Right ventricle myocardium inferior (tissue), 1 donor: ENCODE data around the gene COL6A1. TPM values are rescaled to one million over a fixed set of nuclear protein-coding genes. Genes with fewer than 3 reads are reported as not detected.
"Not testable (repeated sequence)": the region's sequence is repeated elsewhere in the genome, so short reads cannot be mapped to it uniquely, and the experiment has no call there.

Experiments
- ATAC-seq: fragments of 200-7000 bp; cut with Tn5 transposase; one replicate; pipeline ENCODE4 v1.9.1; 2020; ENCODE audit warnings: mild to moderate bottlenecking, moderate library complexity
- DNase-seq: peaks from one replicate; pipeline ENCODE4 v3.0.0; 2021; ENCODE audit errors: missing footprints
- intact Hi-C: fragments of 100-400 bp; cut with DNase I; formaldehyde crosslinking; loops from one replicate; pipeline ENCODE4 v1.11.0; 2022
- total RNA-seq: library from RNA; stranded (reverse); fragmentation: NEBNext Ultra II Directional; extraction: Animal tissue kit (Norgen Biotek cat#: 25700); gene quantifications from one replicate; pipeline ENCODE4 v1.2.1, GENCODE V29; 2021
- donor health status: DM: no; HTN: yes; CAD: no; lungs with severe emphysema.

COL6A1 gene
- total RNA-seq, 1 donor from 2014 or later: 228 TPM

DNA sequence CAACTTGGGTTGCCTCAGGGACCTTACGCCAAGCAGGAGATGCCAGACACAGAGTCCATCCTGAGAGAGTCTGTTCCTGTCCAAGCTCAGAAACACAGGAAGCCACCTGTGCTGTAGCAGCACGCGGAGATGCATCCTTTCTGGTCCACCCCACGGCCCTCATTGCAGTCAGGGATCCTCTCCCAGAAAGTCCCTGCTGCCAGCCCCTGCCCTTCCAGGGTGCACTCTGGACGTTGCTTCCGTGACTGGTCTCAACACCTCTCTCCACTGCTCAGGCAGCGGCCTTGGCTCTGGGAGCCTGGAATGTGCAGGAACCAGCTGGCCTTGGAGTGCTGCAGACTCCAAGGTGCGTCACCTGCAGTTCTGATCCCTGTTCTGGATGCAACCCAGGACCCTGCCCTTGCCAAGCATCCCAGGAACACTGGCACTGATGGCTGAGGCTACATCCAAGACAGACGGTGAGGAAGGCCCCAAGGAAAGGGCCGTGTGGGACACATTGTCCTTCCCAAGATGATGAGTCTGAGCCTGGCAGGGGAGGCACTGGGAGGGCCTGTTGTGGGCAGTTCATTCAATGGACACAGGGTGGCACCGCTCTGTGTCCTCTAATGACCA lies 21.7 kb upstream of the COL6A1 start:
- peak; percentile 44 for DNase-seq
- intact Hi-C loops: no loop called here
- ATAC-seq: no peak

DNA sequence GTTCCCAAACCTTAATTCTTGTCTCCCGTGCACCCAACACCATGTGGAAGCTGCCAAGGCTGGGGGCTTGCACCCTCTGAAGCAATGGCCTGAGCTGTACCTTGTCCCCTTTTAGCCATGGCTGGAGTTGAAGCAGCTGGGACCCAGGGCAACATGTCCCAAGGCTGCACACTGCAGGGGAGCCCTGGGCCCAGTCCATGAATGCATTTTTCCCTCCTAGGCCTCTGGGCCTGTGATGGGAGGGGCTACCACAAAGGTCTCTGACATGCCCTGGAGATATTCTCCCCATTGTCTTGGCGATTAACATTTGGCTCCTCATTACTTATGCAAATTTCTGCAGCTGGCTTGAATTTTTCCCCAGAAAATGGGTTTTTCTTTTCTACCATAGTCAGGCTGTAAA lies 20.2 kb upstream of the COL6A1 start:
- intact Hi-C loops, DNase-seq, ATAC-seq: not testable (repeated sequence)

DNA sequence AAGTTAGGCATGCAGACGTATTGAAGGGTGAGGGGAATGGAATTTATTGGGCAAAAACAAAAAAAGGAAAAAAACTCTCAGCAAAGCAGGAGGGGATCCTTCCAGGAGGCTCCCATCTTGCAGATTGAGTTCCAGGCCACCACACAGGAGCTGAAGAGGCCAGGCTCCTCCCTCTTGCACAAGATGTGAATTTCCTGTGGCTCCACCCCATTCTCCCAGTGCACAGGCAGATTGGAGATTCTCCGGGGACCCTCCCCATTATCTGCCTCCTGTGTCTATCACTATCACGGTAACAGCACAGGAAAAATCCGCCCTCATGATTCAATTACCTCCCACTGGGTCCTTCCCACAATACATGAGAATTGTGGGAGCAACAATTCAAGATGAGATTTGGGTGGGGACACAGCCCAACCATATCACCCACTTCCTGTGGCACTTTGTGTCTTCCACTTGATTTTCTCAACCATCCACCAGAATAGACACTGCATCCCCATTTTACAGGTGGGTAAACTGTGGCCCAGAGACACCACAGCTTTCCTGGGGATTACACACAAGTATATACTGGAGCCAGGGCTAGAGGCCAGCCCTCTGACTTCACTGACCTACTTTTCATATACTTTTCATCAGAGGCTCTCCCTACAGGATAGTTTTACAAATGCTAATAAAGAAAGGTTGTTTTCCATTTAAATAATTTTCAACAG lies 18.9 kb upstream of the COL6A1 start:
- ATAC-seq (peak; percentile 56), DNase-seq (peak; percentile 41)
- intact Hi-C loops: no loop called here

DNA sequence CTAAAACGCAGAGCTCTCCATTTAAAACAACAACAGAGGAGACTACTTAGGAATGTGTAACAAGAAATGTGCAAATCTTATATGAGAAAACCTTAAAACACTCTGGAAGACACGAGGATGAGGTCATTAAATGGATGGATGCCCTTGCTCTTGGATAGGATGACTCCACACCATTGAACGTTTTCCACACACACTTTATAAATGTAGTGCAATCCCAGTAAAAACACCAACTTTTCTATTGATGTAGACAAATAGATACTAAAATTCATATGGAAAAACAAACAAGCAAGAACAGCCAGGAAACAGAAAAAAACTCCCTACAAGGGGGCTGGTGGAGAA lies 18.4 kb upstream of the COL6A1 start:
- peak; percentile 45 for ATAC-seq
- no peak for DNase-seq

DNA sequence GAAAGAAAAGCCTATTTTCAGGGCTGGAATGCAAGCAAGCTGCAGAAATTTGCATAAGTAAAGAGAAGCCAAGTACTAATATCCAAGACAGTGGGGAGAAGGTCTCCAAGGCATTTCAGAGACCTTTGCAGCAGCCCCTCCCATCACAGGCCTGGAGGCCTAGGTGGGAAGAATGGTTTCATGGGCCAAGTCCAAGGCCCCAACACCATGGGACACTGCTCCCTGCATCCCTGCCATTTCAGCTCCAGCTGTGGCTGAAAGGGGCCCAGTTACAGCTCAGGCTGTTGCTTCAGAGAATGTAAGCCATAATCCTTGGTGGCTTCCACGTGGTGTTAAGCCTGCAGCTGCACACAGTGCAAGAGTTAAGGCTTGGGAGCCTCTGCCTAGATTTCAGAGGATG lies 16.9 kb upstream of the COL6A1 start:
- DNase-seq (no peak), ATAC-seq (no peak)
- intact Hi-C loops: no loop called here

More for the DNA sequence above, 18.4 kb upstream of the COL6A1 start:
- intact Hi-C loops: no loop called here

DNA sequence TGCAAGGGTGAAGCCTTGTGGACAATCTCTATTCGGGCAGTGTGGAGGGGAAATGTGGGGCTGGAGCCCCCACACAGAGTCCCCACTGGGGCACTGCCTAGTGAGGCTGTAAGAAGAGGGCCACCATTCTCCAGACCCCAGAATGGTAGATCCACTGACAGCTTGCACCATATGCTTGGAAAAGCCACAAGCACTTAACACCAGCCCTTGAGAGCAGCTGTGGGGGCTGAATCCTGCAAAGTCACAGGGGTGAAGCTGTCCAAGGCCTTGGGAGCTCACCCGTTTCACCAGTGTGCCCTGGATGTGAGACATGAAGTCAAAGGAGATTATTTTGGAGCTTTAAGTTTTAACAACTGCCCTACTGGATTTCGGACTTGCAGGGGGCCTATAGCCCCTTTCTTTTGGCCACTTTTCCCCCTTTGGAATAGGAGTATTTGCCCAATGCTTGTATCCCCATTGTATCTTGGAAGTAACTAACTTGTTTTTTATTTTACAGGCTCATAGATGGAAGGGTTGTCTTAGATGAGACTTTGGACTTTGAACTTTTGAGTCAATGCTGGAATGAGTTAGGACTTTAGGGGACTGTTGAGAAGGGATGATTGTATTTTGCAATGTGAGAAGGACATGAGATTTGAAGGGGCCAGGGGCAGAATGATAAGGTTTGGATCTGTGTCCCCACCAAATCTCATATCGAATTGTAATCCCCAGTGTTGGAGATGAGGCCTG lies 16.3 kb upstream of the COL6A1 start:
- DNase-seq (no peak), ATAC-seq (no peak)
- intact Hi-C loops: no loop called here

DNA sequence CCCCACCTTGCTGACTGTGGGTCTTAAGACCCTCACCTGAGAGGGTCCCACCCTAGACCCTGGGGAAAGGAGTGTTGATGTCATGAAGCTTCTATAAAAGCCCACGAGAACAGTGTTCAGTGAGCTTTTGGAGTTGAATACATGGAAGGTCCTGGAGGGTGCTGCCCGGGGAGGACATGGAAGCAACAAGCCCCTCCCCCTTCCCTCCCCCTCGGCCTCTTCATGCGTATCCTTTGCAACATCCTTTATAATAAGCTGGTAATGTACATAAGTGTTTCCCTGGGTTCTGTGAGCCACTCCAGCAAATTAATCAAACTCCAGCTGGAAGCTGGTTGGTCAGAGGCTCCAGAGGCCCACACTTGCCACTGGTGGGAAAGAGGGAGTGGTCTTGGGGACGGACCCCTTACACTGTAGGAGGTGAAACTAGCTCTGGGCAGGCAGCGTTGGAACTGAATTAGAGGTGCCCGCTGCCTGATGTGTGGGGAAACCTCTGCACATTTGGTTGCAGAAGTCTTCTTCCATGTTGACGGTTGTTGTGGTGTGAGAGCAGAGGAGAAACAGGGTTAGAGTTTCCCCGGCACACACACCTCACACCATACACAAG lies 14.7 kb upstream of the COL6A1 start:
- ATAC-seq: no peak
- intact Hi-C loops: no loop called here
- no peak for DNase-seq

DNA sequence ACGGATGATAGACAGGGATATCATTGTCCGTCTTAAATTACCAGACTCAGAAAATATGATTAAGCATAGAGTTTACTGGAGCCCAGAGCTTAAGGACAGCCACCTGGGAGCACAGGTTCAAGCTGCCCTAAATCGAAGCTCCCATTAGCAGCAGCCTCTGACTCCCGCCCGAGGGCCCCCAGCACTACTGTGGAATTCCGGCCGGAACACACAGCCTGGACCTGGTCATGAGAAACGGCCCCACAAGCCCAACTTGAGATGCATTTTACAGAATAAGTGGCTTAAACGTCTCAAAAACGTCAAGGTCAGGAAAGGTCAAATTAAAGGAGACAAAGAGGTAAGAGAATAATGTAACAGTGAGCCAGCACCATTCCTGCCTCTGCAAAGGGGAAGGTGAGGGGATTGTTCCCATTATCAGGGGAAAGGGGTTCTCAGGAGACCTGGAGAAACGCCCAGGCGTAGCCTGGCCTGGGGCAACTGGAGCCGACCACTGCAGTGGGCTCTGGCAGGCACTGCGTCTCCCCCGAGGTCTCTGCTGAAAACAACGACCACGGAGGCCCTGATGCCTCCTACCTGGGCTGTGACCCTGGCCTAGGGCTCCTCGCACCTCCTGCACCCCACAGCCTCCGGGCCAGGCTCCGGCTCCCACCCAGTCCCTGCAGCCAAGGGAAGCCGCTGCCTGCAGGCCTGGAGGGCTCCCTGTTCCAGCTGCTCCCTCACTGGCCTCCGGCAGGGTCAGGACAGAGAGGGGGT lies 11.5 kb upstream of the COL6A1 start:
- intact Hi-C loops: loop anchor here (5.0 to 10.0 kb wide), 5 partner anchors 57 to 315 kb away; partner anchors contain the start of genes LSS, MCM3AP and YBEY
- ATAC-seq (no peak), DNase-seq (no peak)

DNA sequence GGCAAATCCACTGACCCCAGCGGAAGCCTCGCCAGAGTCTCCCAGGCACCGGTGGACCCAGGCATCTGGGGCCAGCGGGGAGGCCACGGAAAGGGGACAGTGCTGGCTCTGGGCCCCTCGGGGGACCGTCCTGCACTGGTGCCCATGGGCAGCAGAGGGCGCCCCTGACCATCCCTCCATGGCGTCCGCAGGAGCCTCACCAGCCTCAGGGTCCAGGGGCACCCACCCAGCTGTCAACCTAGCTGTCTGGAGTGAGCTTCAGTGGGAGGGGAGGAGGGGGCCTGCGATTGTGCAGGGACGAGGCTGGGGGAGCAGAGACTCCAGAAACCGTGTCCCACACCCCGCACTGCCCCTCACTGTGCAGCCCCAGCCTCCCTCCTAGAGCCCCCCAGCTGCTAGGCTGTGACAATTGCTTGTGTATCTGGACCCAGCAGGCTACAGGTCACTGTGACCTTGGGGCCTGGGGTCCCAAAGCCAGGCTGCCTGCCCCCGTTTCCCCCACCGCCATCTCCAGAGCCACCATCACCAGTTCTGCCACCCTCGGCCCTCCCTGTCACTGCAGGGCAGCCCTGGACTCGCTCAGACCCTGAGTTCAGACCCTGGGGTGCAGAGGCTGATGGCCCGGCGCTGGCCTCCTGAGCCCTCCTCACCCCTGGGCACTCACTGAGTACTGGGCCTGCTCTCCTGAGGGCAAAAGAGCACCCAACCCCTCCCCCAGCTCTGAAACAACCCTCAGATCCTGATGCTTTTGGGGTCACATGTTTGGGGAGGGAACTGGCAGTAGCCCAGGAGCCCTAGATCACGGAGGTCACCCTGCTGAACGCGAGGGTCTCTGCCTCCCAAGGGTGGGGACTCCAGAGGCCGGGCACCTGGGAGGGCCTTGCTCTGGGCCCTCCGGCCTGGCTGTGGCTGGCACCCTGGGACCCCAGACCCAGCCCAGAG lies 10.6 kb upstream of the COL6A1 start:
- intact Hi-C loops: loop anchor here (5.0 to 10.0 kb wide), 5 partner anchors 56 to 314 kb away; partner anchors contain the start of genes LSS, MCM3AP and YBEY
- ATAC-seq (peak; percentile 49), DNase-seq (peak; percentile 84)

DNA sequence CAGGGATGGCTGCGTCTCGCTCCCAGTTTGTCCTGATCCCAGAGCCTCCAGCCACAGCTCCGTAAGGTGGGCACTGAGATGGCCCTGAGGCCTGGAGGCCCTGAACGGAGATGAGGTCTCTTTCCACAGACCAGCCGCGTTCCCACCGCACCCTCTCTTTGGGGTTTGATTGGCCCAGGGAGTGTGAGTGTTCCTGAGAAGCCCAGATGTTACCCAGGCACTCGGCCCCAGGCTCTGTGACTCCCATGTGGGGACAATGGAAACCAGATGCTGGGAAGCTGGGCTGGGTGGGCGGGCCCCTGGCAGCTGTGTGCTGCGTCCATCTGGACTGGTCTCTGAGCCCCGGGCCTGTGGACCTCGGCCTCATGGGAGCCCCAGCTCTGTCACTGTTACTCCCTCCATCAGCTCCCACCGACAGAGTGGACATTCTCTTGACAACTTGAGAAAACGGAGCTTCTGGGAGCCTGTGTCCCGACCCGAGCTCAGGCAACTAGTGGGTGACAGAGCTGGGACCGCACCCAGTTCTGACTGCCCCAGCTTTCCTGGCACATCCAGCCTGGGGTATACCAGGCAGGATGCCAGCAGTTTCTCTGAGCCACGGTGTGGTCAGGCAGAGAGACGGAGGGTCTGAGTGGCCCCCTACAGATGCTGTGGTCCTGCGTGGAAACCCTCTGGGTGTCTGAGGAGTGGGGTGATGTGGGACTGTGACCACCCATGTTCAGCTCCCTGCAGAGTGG lies 9.8 kb upstream of the COL6A1 start:
- DNase-seq: peak; percentile 87
- intact Hi-C loops: loop anchor here (5.0 to 10.0 kb wide), 5 partner anchors 56 to 313 kb away; partner anchors contain the start of genes LSS, MCM3AP and YBEY

DNA sequence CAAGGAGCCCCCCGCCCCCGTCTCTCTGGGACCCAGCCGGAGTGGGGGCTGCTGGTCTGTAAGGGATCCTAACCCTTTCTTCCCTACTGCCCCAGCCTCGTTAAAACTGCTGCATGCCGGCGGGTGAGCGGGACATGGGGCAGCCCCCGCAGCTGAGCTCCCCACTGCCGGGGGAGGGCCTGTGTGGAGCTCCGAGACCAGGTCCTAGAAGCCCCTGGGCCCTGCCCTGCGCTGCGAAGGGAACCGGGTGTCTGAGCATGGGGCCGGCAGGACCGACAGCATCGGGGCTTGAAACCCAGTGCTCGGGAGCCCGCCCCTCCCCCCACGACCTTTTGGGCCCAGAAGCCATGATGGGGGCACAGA lies 9.2 kb upstream of the COL6A1 start:
- no peak for ATAC-seq
- intact Hi-C loops: loop anchor here (5.0 to 10.0 kb wide), 5 partner anchors 55 to 312 kb away; partner anchors contain the start of genes LSS, MCM3AP and YBEY
- no peak for DNase-seq

More for the DNA sequence above, 9.8 kb upstream of the COL6A1 start:
- ATAC-seq: peak; percentile 59

DNA sequence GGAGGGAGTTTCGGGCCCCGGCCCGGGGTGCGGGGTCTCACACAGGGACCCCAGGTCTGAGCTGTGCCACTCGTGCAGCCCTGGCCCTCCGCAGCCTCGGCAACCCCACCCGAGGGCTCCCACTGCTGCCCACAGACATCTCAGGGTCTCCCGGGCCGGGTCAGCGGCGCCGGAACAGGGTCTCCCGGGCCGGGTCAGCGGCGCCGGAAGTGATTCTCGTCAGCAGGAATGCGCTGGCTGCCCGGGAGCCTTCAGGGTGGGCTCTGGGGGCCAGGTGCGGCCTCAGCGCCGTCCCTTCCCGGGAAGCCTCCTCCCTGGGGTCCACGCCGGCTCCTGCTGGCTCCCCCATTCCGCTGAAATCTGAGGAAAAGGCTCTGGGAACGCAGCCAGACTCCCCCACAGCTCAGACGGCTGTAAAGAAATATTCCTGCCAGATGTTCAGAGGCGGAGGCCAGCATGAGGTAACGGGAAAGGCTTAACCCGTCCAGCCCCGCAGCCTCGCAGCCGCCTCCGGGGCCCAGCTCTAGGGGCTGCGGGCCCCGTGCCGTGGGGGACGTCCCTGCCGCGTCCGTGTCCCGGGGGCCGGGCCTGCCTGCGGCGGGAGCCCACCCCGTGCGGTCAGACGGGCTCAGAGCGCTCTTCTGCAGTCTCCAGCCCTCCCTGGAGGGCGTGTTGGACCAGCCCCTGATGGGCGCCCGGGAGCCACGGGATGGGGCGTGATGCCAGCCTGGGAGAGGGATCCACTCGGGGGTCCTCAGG lies 8.7 kb upstream of the COL6A1 start:
- DNase-seq: peak; percentile 91
- peak; percentile 56 for ATAC-seq
- intact Hi-C loops: loop anchor here (5.0 to 10.0 kb wide), 5 partner anchors 54 to 312 kb away; partner anchors contain the start of genes LSS, MCM3AP and YBEY

DNA sequence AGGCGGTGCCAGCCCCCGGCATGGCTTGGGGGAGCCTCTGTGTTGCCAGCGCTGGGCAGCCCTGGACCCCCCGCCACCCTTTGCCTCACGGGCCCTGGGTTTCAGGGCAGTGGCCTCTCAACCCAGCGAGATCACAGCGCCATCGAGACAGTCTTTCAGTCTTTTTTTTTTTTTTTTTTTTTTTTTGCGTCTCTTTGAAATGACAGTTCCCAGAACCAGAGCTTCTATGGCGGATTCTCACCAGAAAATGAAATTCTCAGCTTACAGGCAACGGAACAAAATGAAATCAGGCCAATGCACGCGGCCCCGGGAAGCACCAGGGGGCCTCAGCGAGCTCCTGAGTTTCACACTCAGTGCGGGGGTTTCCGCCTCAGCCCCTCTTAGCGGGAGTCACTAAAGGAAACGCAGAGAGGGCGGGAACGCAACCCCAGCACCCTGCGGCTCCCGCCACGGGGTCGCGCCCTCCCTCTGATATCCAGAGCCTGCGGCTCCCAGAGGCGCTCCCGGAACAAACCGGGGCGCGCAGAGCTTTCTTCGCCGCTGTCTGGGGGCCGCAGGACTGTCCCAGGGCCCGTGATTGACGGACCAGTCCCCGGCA lies 8.0 kb upstream of the COL6A1 start:
- ATAC-seq: peak; percentile 49
- intact Hi-C loops: loop anchor here (2.0 to 10.0 kb wide), 6 partner anchors 54 to 311 kb away; partner anchors contain the start of genes LSS, MCM3AP and YBEY
- DNase-seq: peak; percentile 92

DNA sequence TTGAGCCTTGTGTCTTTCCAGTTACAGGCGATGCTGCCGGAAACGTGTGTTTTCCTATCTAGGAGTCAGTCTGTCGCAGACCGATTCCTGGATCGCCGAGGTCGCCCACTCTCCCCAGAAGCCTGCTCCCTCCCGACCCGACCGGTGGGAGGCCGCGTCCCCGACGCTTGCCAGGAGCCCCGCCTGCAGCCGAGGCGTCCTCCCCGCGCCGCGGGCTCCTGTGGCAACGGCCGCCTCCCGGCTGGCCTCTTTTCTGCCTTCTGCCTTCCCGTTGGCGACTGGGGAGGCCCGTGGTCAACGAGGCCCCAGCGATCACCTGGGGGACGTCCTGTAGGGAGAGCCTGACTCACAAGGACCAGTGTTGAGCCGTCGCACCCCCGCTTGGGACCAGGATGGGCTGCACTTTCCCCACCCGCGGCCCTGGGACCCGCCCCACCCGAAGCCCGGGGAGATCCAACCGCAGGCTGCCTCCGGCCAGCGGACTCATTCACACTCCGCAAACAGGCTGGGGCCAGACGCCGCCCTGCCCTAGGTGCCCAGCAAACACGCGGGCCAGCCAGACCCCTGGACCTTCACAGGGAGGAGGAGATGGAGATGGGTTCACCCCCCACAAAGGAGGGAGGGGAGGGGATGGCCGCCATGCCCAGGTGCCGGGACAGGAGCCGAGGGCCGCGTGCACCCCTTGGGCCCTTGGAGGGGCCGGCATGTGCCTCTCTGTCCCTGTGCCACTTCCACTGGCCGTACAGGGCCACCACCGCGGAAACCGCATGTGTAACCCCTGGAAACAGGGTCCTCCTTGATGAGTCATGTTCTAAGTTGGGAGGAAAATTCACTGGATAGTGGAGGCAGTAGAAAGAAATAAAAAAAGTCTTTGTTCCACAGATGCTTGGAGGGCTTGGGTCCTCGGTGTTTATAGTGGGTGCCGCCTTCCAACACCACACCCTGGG lies 7.2 kb upstream of the COL6A1 start:
- ATAC-seq (peak; percentile 4), DNase-seq (peak; percentile 81)
- intact Hi-C loops: loop anchor here (2.0 to 10.0 kb wide), 6 partner anchors 53 to 310 kb away; partner anchors contain the start of genes LSS, MCM3AP and YBEY
